T-helper 1 cell treated with Interleukin-12 subunit alpha and Interleukin-12 subunit beta and Interleukin-4 antibody, amounts not matched to agents 30 μg/mL and 1 μg/mL, for 36 hours (primary cell): ENCODE data around the gene SIGLEC14.
A peak's percentile ranks its signal among the peaks of the same experiment; 100 is the strongest.
"Not testable (repeated sequence)": the region's sequence is repeated elsewhere in the genome, so short reads cannot be mapped to it uniquely, and the experiment has no call there.

Source experiments
- H3K27ac Mint-ChIP-seq: one replicate; pipeline ENCODE4 v1.8.0; 2021; ENCODE audit warnings: mild to moderate bottlenecking, mixed read lengths
- H3K27me3 Mint-ChIP-seq: one replicate; pipeline ENCODE4 v1.8.0; 2021; ENCODE audit warnings: low read depth, mixed read lengths
- H3K36me3 Mint-ChIP-seq: one replicate; pipeline ENCODE4 v1.8.0; 2021; ENCODE audit warnings: low read depth, mixed read lengths
- H3K4me1 Mint-ChIP-seq: one replicate; pipeline ENCODE4 v1.8.0; 2021; ENCODE audit warnings: low read depth, mixed read lengths
- H3K4me3 Mint-ChIP-seq: one replicate; pipeline ENCODE4 v1.8.0; 2021; ENCODE audit warnings: mild to moderate bottlenecking, moderate library complexity, mixed read lengths
- H3K9me3 Mint-ChIP-seq: one replicate; pipeline ENCODE4 v1.8.0; 2021; ENCODE audit warnings: mixed read lengths

SIGLEC14 gene

DNA sequence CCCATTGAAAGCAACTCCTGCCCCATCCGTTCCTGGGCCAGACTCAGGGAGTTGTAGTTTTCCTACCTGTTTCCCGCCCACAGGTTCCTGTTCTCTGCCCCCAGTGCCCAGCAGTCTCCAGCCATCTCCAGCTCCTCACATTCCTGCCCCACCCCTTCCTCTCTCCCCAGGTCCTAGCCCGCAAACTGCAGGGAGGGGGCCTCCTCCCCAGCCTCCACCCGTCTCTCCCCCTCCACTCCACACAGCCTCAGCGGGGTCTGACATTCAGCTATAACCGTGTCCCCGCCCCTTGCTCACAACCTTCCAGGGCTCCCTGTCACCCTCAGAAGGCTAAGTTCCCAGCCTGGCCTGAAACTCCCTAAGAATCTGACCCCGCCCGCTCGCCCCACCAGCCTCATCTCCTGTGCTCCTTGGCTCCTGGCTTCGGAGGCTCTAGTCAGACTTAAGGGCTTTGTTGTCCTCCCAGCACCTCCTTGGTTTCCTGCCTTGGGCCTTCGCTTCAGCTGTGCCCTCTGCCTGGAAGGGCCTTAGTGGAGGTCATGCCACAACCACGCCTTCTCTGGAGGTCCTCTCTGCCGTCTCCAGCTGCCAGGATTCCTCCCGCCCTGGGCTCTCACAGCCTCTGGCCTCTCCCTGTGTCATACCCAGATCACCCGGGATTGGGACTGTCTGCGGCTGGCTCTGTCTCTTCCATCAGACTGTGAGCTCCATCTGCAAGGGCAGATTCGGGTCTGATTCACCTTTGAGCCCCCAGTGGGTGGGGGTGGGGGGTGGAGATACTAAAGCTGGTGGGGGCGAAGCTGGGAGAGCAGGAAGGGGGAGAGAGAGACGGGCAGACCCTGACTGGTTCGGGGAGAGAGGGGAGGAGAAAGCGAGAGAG lies 41.4 kb upstream of the SIGLEC14 start:
- H3K27ac Mint-ChIP-seq = no peak overlapping the region
- H3K4me1 Mint-ChIP-seq = peaks cover 11% of the 10 kb centered on the region
- peak overlapping the region; percentile 88 for H3K4me3 Mint-ChIP-seq
- peaks cover 5% of the 10 kb centered on the region for H3K36me3 Mint-ChIP-seq
- peaks cover 18% of the 10 kb centered on the region for H3K27me3 Mint-ChIP-seq
- peaks cover 16% of the 10 kb centered on the region for H3K9me3 Mint-ChIP-seq

- Mint-ChIP-seq H3K4me1 (peaks cover 6% of the 10 kb centered on the region), H3K4me3 (no peak overlapping the region), H3K27ac (no peak overlapping the region), H3K27me3 (peaks cover 18% of the 10 kb centered on the region), H3K36me3 (peaks cover 2% of the 10 kb centered on the region), H3K9me3 (peaks cover 16% of the 10 kb centered on the region)
These were observed 39.5 kb upstream of the SIGLEC14 start for GRCh38 chr19:51686171-51686570.

GRCh38 chr19:51681286-51681941 lies 34.8 kb upstream of the SIGLEC14 start:
- Mint-ChIP-seq H3K36me3 (peaks cover 2% of the 10 kb centered on the region), H3K9me3 (peaks cover 28% of the 10 kb centered on the region), H3K27me3 (no peaks in the 10 kb centered on the region), H3K27ac (no peak overlapping the region), H3K4me1 (peaks cover 4% of the 10 kb centered on the region), H3K4me3 (no peak overlapping the region)

- no peak overlapping the region for H3K27ac Mint-ChIP-seq
- H3K36me3 Mint-ChIP-seq = peaks cover 2% of the 10 kb centered on the region
- no peak overlapping the region for H3K4me3 Mint-ChIP-seq
- H3K9me3 Mint-ChIP-seq = peaks cover 32% of the 10 kb centered on the region
- peaks cover 5% of the 10 kb centered on the region for H3K4me1 Mint-ChIP-seq
- no peaks in the 10 kb centered on the region for H3K27me3 Mint-ChIP-seq
These were observed 33.8 kb upstream of the SIGLEC14 start for GRCh38 chr19:51680474-51680873.

DNA sequence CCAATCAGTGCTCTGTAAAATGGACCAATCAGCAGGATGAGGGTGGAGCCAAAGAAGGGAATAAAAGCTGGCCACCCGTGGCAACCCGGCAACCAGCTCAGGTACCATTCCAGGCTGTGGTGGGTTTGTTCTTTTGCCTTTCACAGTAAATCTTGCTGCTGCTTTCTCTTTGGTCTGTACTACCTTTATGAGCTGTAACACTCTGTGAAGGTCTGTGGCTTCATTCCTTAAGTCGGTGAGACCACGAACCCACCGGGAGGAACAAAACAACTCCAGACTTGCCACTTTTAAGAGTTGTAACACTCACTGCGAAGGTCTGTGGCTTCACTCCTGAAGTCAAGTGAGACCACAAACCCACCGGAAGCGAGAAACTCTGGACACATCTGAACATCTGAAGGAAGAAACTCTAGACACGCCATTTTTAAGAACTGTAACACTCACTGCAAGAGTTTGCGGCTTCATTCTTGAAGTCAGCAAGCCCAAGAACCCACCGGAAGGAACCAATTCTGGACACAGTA lies 30.0 kb upstream of the SIGLEC14 start:
- Mint-ChIP-seq H3K36me3 (no peaks in the 10 kb centered on the region), H3K27ac (peak overlapping the region; percentile 72), H3K4me3 (no peak overlapping the region), H3K27me3 (peaks cover 3% of the 10 kb centered on the region), H3K9me3 (peaks cover 21% of the 10 kb centered on the region), H3K4me1 (peaks cover 5% of the 10 kb centered on the region)

GRCh38 chr19:51675911-51676565 lies 29.4 kb upstream of the SIGLEC14 start:
- H3K4me1 Mint-ChIP-seq, H3K4me3 Mint-ChIP-seq, H3K27me3 Mint-ChIP-seq, H3K27ac Mint-ChIP-seq, H3K36me3 Mint-ChIP-seq: not testable (repeated sequence)
- peaks cover 21% of the 10 kb centered on the region for H3K9me3 Mint-ChIP-seq

DNA sequence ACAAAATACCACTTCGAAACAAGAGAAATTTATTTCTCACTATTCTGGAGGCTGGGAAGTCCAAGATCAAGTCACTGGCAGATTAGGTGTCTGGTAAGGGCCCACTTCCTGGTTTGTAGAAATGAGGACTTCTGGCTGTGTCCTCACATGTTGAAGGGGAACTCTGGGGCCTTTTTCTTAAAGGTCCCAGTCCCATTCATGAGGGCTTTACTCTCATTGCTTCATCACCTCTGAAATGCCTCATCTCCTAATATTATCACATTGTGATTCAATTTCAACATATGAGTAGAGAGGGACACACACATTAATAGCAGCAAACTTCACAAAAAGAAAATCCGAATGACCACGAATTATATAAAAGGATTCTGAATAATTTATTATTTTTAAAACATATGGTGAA lies 21.6 kb upstream of the SIGLEC14 start:
- peaks cover 3% of the 10 kb centered on the region for H3K9me3 Mint-ChIP-seq
- H3K27ac Mint-ChIP-seq = no peak overlapping the region
- H3K36me3 Mint-ChIP-seq = no peaks in the 10 kb centered on the region
- no peak overlapping the region for H3K4me3 Mint-ChIP-seq
- H3K4me1 Mint-ChIP-seq = no peaks in the 10 kb centered on the region
- H3K27me3 Mint-ChIP-seq = peaks cover 12% of the 10 kb centered on the region

- no peak overlapping the region for H3K4me3 Mint-ChIP-seq
- no peaks in the 10 kb centered on the region for H3K4me1 Mint-ChIP-seq
- H3K27me3 Mint-ChIP-seq = peaks cover 13% of the 10 kb centered on the region
- H3K36me3 Mint-ChIP-seq = no peaks in the 10 kb centered on the region
- no peak overlapping the region for H3K27ac Mint-ChIP-seq
- H3K9me3 Mint-ChIP-seq = no peaks in the 10 kb centered on the region
These were observed 18.4 kb upstream of the SIGLEC14 start for GRCh38 chr19:51664997-51665396.

DNA sequence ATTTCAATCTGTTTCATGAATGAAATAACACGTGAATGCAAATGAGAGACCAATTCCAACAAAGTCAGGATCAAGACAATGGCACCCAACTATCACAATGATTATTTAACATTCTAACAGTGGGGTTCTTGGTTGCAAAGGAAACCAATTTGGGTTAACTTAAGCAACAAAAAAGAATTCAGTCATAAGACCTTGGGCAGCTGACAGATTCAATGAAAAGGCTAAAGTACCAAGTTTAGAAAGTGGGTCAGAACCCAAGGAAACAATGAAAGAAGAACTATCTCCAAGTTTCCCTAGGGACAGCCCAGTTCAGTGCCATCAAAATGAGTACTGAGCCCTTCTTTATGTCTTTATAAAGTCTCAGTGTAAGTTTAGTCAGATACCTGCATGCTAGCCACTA lies 17.5 kb upstream of the SIGLEC14 start:
- no peak overlapping the region for H3K27ac Mint-ChIP-seq

GRCh38 chr19:51663650-51664049 lies 17.0 kb upstream of the SIGLEC14 start:
- no peak overlapping the region for H3K27ac Mint-ChIP-seq
- no peaks in the 10 kb centered on the region for H3K9me3 Mint-ChIP-seq
- no peak overlapping the region for H3K4me3 Mint-ChIP-seq
- no peaks in the 10 kb centered on the region for H3K4me1 Mint-ChIP-seq
- no peaks in the 10 kb centered on the region for H3K36me3 Mint-ChIP-seq
- H3K27me3 Mint-ChIP-seq = peaks cover 13% of the 10 kb centered on the region

More for the DNA sequence above, 17.5 kb upstream of the SIGLEC14 start:
- H3K27me3 Mint-ChIP-seq = peaks cover 13% of the 10 kb centered on the region
- H3K4me1 Mint-ChIP-seq = no peaks in the 10 kb centered on the region
- H3K36me3 Mint-ChIP-seq = no peaks in the 10 kb centered on the region
- H3K4me3 Mint-ChIP-seq = no peak overlapping the region
- H3K9me3 Mint-ChIP-seq = no peaks in the 10 kb centered on the region

- Mint-ChIP-seq H3K9me3 (no peaks in the 10 kb centered on the region), H3K36me3 (no peaks in the 10 kb centered on the region), H3K27me3 (peaks cover 18% of the 10 kb centered on the region), H3K4me3 (no peak overlapping the region), H3K4me1 (peaks cover 7% of the 10 kb centered on the region), H3K27ac (no peak overlapping the region)
These were observed 14.5 kb upstream of the SIGLEC14 start for GRCh38 chr19:51660975-51661600.

- Mint-ChIP-seq H3K27me3 (peaks cover 13% of the 10 kb centered on the region), H3K9me3 (no peaks in the 10 kb centered on the region), H3K36me3 (no peaks in the 10 kb centered on the region), H3K4me1 (peaks cover 7% of the 10 kb centered on the region), H3K4me3 (no peak overlapping the region), H3K27ac (no peak overlapping the region)
These were observed 8.2 kb upstream of the SIGLEC14 start for GRCh38 chr19:51654783-51655182.

- Mint-ChIP-seq H3K4me1 (peaks cover 7% of the 10 kb centered on the region), H3K36me3 (no peaks in the 10 kb centered on the region), H3K4me3 (no peak overlapping the region), H3K27ac (no peak overlapping the region), H3K9me3 (no peaks in the 10 kb centered on the region), H3K27me3 (peaks cover 13% of the 10 kb centered on the region)
These were observed 6.5 kb upstream of the SIGLEC14 start for GRCh38 chr19:51653162-51653561.

- H3K9me3 Mint-ChIP-seq = no peaks in the 10 kb centered on the region
- peaks cover 7% of the 10 kb centered on the region for H3K4me1 Mint-ChIP-seq
- peaks cover 13% of the 10 kb centered on the region for H3K27me3 Mint-ChIP-seq
- no peaks in the 10 kb centered on the region for H3K36me3 Mint-ChIP-seq
- no peak overlapping the region for H3K27ac Mint-ChIP-seq
- H3K4me3 Mint-ChIP-seq = no peak overlapping the region
These were observed 5.6 kb upstream of the SIGLEC14 start for GRCh38 chr19:51652266-51652665.
